ENCODE data around the gene MGARP.
"Not testable (repeated sequence)": the region's sequence is repeated elsewhere in the genome, so short reads cannot be mapped to it uniquely, and the experiment has no call there.

MGARP gene

DNA sequence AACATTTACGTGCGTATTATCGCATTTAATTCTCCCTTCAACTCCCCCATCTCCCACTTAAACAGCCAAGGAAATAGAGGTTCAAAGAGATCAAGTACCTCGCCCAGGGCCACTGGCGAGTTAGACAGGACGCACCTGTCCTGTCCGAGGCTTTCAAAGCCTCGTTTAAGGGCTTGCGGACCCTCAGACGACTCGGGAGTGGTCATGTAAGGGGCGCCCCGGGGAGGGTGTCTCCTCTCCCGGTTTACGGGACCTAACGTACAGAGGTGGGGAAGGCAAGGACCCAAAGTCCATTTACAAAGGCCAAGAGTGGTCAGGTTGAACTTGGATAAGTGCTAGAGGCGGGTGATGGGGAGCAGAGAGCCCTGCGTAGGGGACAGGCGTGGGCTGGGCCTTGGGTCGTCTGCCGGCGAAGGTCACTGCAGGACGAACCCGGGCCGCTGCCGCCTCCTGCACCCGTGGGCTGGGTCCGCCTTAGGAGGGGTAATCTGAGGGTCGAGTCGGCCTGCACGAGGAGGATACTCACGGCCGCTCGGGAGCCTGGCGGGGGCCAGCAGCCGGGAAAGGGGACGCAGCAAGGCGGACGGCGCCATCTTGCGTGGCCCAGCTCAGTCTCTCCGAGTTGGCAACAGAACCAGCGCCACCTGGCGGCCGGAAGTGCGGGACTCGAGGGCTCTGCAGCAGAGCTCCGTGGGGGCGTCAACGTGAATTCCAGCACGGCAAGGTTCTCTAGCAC lies 15.3 kb upstream of the MGARP start:
- peak; percentile 99 for DNase-seq

DNA sequence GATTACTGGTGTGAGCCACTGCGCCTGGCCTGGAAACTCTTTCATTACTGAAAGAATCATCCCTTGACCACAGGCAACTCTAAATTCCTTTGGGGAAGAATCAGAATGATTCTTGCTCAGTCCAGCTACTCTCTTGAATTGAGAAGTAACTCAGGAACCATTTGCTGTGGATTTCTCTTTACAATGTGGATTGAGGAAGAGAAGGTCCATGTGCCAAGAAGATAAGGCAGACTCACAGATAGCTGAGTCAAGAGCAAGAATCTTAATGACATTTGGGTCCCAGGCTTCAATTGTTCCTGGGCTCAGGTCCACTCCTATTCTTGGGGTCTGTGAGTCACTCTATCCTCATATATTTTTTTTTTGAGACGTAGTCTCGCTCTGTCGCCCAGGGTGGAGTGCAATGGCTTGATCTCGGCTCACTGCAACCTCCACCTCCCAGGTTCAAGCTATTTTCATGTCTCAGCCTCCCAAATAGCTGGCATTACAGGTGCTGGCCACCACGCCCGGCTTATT lies 6.2 kb upstream of the MGARP start:
- DNase-seq, result no peak

GRCh38 chr4:139282721-139283075 lies 2.7 kb upstream of the MGARP start:
- no peak for DNase-seq

GRCh38 chr4:139282065-139282720 lies 2.2 kb upstream of the MGARP start:
- DNase-seq, result no peak

GRCh38 chr4:139278912-139279759 lies 889 bp downstream of the MGARP start:
- DNase-seq, result peak; percentile 86

DNA sequence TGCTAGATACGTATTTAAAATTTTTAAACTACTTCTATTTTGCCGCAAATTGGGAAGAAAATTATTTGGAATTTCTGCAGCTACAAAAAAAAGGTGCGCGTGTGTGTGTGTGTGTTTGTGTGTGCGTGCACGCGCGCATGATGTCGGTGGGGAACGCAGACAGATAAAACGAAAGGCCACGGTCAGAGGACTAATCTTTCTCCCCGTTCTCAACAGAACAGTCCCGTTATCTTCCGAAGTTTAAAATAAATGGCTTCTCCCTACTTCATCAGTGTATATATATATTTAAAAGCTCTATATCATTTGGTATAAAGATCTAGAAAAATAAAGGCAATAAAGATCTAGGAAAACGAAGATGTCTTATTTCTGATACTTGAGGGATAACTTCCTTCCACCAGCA lies 1.5 kb downstream of the MGARP start:
- no peak for DNase-seq

- no peak for DNase-seq
Observed at GRCh38 chr4:139275281-139275735, 4.7 kb downstream of the MGARP start.

GRCh38 chr4:139274790-139275189 lies 5.2 kb downstream of the MGARP start:
- no peak for DNase-seq

- DNase-seq, result no peak
Observed at GRCh38 chr4:139273835-139274234, 6.2 kb downstream of the MGARP start.

- no peak for DNase-seq
Observed at GRCh38 chr4:139267301-139267700, 12.7 kb downstream of the MGARP start.

- peak; percentile 74 for DNase-seq
Observed at GRCh38 chr4:139266583-139267257, 13.3 kb downstream of the MGARP start.

GRCh38 chr4:139266208-139266582 lies 13.8 kb downstream of the MGARP start:
- no peak for DNase-seq

GRCh38 chr4:139265654-139266053 lies 14.4 kb downstream of the MGARP start:
- DNase-seq, result no peak

DNA sequence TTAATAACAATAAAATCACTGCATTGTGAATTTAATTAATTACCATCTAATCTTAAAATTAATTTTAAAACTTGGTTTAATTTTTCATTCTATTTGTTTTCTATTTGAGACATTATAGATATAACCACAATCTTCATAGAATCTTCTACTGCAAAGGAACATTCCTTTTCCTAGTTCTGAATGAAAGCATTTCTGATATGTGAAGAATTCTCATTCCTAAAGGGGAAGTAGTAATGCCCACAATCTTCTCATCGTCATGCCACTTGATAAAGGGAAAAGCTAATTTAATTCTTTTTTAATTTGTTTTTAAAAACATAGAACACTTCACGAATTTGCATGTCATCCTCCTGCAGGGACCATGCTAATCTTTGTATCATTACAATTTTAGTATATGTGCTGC lies 23.7 kb downstream of the MGARP start:
- DNase-seq, result no peak

GRCh38 chr4:139255581-139255980 lies 24.4 kb downstream of the MGARP start:
- DNase-seq, result not testable (repeated sequence)

DNA sequence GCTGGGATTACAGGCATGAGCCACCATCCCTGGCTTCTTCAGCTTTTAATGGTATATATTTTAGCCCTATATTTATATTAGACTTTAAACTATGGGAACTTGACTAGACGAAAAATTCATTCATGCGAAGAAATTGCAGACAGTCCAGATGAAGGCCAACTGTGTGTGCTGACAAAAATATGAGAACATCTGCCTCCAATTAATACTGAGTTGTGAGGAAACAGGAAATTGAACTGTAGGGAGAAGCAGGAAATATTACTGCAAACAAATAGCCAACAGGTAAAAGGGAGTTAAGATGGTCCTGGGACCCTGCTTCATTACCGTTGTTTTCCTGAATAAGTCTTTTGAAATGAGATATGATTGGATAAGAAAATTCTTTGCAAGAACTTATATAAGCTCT lies 26.3 kb downstream of the MGARP start:
- peak; percentile 67 for DNase-seq

DNA sequence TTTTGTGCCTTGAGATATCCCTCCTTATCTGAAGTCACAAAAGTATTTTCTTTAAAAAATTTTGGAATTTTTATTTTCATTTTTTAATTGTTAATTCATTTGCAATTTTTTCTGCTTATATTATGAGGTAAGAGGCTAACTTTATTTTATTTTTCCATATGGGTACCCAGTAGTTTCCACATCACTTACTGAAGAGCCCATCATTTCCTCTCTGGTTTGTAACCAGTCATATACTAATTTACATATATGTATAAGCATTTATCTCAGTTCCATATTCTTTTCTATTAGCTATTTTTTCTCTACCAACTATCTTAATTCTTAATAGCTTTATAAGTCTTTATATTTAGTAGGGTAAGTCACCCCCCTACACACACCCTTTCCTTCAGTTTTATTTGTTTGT lies 27.0 kb downstream of the MGARP start:
- no peak for DNase-seq

DNA sequence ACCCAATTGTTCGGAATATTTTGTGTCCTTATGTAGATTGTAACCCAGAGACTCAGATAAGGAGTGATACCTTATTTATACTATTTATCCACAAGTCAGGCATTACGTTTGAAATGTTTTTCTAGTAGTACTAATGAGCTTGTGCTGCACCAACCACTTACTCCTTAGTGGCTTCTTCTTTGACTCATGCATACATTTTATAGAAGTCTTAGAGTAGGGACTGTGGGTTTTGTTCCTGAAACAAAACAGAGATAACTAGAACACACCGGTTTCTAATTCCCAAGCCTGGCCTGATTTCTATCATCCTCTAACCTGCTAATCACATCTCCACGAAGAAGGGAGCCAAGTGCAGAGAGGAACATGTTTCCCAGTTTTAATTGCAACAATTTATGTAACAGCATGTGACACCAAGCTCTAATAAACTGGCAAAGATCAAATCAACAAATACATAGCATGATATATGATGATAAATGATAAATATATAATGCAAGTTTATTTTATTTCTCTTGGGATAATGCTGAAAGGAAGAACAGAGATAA lies 32.3 kb downstream of the MGARP start:
- no peak for DNase-seq

GRCh38 chr4:139247241-139247640 lies 32.8 kb downstream of the MGARP start:
- DNase-seq, result no peak

GRCh38 chr4:139246166-139246565 lies 33.9 kb downstream of the MGARP start:
- DNase-seq, result peak; percentile 50

- DNase-seq, result no peak
Observed at GRCh38 chr4:139245590-139245989, 34.4 kb downstream of the MGARP start.
